Panc1 (cell line): Measurements from ENCODE around the gene LRP1B. TPM values are rescaled to one million over a fixed set of nuclear protein-coding genes. Genes with fewer than 3 reads are reported as not detected.
"Not testable (repeated sequence)": the region's sequence is repeated elsewhere in the genome, so short reads cannot be mapped to it uniquely, and the experiment has no call there.

Experiments
- ATAC-seq: fragments of 200-7000 bp; cut with Tn5 transposase; 2 replicates; pipeline ENCODE4 v1.9.1; 2020; ENCODE audit warnings: mild to moderate bottlenecking, moderate library complexity
- BruUV-seq: library from RNA; stranded (reverse); fragments of 400-500 nt; replicated peaks from 2 replicates; lab custom pipeline; 2021; lab: Mats Ljungman, UMichigan
- CTCF ChIA-PET: fragments of 300-600 bp; sonication (Branson Sonifier 250); formaldehyde crosslinking; loops from one replicate; lab custom pipeline; 2022; ENCODE audit warnings: antibody characterized with exemption; lab: Charles Lee
- POLR2A ChIA-PET: fragments of 300-600 bp; sonication (Branson Sonifier 250); formaldehyde crosslinking; loops from one replicate; lab custom pipeline; 2022; ENCODE audit warnings: antibody characterized with exemption; lab: Charles Lee
- DNase-seq: peaks from one replicate; pipeline ENCODE4 v3.0.0-alpha.2; 2010; ENCODE audit warnings: low read depth, low spot score
- H3K27ac ChIP-seq: 2 replicates; pipeline ENCODE4 v1.5.1; 2011; ENCODE audit warnings: mild to moderate bottlenecking, low read length, inconsistent platforms
- H3K27me3 ChIP-seq: fragments of 200-500 bp; sonication (Bioruptor generic); 2 replicates; pipeline ENCODE4 v1.6.0; 2014; ENCODE audit warnings: low read length, inconsistent platforms; ENCODE audit not compliant: control insufficient read depth, insufficient read depth
- H3K36me3 ChIP-seq: fragments of 200-500 bp; sonication (Bioruptor generic); 2 replicates; pipeline ENCODE4 v1.5.1; 2014; ENCODE audit warnings: inconsistent platforms, mild to moderate bottlenecking, low read length, moderate library complexity; ENCODE audit not compliant: control insufficient read depth, insufficient read depth
- H3K4me1 ChIP-seq: 2 replicates; pipeline ENCODE4 v1.5.1; 2011; ENCODE audit warnings: inconsistent platforms, mild to moderate bottlenecking, low read length, moderate library complexity; ENCODE audit not compliant: control insufficient read depth, insufficient read depth
- H3K4me3 ChIP-seq, 2 experiments: 2 replicates each; pipeline ENCODE4 v1.5.1; 2011 to 2012; ENCODE audit warnings: low read depth in 2 of 2, low read length in 2 of 2, mild to moderate bottlenecking in 2 of 2, inconsistent platforms in 1 of 2, moderate library complexity in 1 of 2
- H3K9me3 ChIP-seq: fragments of 200-500 bp; sonication (Bioruptor generic); 2 replicates; pipeline ENCODE4 v1.5.1; 2014; ENCODE audit warnings: low read depth, mild to moderate bottlenecking, inconsistent platforms, low read length, moderate library complexity; ENCODE audit not compliant: control insufficient read depth, insufficient read depth
- CTCF ChIP-seq: fragments of 450-650 bp; IDR thresholded peaks from 2 replicates; pipeline ENCODE4 v1.5.1; 2017; ENCODE audit warnings: mild to moderate bottlenecking
- POLR2AphosphoS5 ChIP-seq: IDR thresholded peaks from 2 replicates; pipeline ENCODE4 v1.6.1; 2012; ENCODE audit warnings: mild to moderate bottlenecking, low read depth, low read length, moderate library complexity
- REST ChIP-seq, 2 experiments: IDR thresholded peaks; 2 replicates each; pipeline ENCODE4 v1.6.1; 2011 to 2012; ENCODE audit warnings: low read depth in 2 of 2, control low read depth in 1 of 2, low read length in 1 of 2, mild to moderate bottlenecking in 1 of 2, moderate library complexity in 1 of 2; ENCODE audit not compliant: insufficient read depth in 1 of 2
- SIN3A ChIP-seq: IDR thresholded peaks from 2 replicates; pipeline ENCODE4 v1.6.1; 2012; ENCODE audit warnings: low read depth, mild to moderate bottlenecking, low read length, moderate library complexity, borderline replicate concordance; ENCODE audit not compliant: insufficient read depth
- TCF7L2 ChIP-seq: IDR thresholded peaks from 2 replicates; pipeline ENCODE4 v1.6.1; 2011; ENCODE audit warnings: mild to moderate bottlenecking, low read depth, low read length, inconsistent platforms
- in situ Hi-C: cut with HindIII; loops from 2 replicates; pipeline ENCODE4 v1.10.0; 2016; ENCODE audit warnings: low sequenced_read_pairs, low pct_unique_long_range_greater_than_20kb
- intact Hi-C: fragments of 100-400 bp; cut with micrococcal nuclease; formaldehyde crosslinking; loops from one replicate; pipeline ENCODE4 v1.10.0; 2022; ENCODE audit not compliant: unreplicated experiment
- total RNA-seq: library from RNA; stranded (reverse); gene quantifications from one replicate; pipeline ENCODE4 v1.2.1, GENCODE V29; 2021; ENCODE audit not compliant: unreplicated experiment

Gene LRP1B
- total RNA-seq, 1 experiment from 2014 or later: 0.54 TPM

- no peaks in the 10 kb centered on the region for H3K36me3 ChIP-seq
- no peak for DNase-seq
- no peak overlapping the region for H3K4me3 ChIP-seq
- H3K4me1 ChIP-seq: no peaks in the 10 kb centered on the region
- no TSS peak for BruUV-seq
- TF ChIP-seq SIN3A (no peak), REST (IDR thresholded peaks at IDR 0.05; ENCODE audit: insufficient read depth in 1 of 2, low read depth in 2 of 2, low read length in 1 of 2) (no peak)
- H3K27ac ChIP-seq: no peak overlapping the region
- CTCF ChIA-PET: no interaction called here
- no peak for ATAC-seq
- H3K9me3 ChIP-seq: no peaks in the 10 kb centered on the region
- in situ Hi-C loops (no loop called here), intact Hi-C loops (no loop called here)
- no peaks in the 10 kb centered on the region for H3K27me3 ChIP-seq
- POLR2A ChIA-PET: no interaction called here
Observed at GRCh38 chr2:140550821-140551220, 1580.0 kb downstream of the LRP1B start.

DNA sequence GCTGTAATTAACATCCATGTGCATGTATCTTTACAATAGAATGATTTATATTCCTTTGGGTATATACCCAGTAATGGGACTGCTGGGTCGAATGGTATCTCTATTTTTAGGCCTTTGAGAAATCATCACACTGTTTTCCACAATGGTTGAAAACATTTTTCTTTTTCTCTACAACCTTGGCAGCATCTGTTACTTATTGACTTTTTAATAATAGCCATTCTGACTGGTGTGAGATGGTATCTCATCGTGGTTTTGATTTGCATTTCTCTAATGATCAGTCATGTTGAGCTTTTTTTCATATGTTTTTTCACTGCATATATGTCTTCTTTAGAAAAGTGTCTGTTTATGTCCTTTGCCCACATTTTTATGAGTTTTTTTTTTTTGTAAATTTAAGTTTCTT lies 1586.0 kb downstream of the LRP1B start:
- CTCF ChIA-PET, H3K36me3 ChIP-seq, in situ Hi-C loops, H3K27ac ChIP-seq, ATAC-seq, POLR2A ChIA-PET, H3K9me3 ChIP-seq, BruUV-seq, H3K4me1 ChIP-seq, DNase-seq, H3K4me3 ChIP-seq, H3K27me3 ChIP-seq, intact Hi-C loops: not testable (repeated sequence)

DNA sequence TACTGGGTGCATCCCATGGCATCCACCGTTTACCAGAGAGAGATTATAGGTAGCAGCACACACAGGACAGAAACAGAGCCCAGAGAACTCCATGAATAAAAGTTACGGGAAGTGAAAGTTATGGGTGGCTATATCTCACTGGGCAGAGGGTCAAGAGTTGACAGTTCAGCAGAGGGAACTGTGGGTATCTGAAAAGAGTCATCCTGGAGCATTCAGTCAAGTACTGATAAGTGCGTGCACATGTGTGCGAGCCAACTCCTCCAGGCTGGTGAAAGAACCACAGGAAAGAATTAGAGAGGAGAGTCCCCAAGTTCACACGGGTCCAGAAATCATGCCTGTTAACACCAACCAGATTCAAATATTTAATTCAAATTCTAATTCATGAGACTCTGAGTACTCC lies 1588.2 kb downstream of the LRP1B start:
- TF ChIP-seq SIN3A (no peak), REST (IDR thresholded peaks at IDR 0.05; ENCODE audit: insufficient read depth in 1 of 2, low read depth in 2 of 2, low read length in 1 of 2) (no peak), CTCF (no peak), TCF7L2 (no peak), POLR2AphosphoS5 (no peak)
- no TSS peak for BruUV-seq

More for the DNA sequence above, 1588.2 kb downstream of the LRP1B start:
- intact Hi-C loops (no loop called here), in situ Hi-C loops (no loop called here)
- no peaks in the 10 kb centered on the region for H3K36me3 ChIP-seq
- ChIA-PET CTCF (no interaction called here), POLR2A (no interaction called here)
- H3K27me3 ChIP-seq: no peaks in the 10 kb centered on the region
- no peak overlapping the region for H3K4me3 ChIP-seq
- no peak overlapping the region for H3K27ac ChIP-seq
- ATAC-seq: no peak
- no peak for DNase-seq
- no peaks in the 10 kb centered on the region for H3K9me3 ChIP-seq
- H3K4me1 ChIP-seq: no peaks in the 10 kb centered on the region
